Upper lobe of left lung (tissue), 6 donors: ENCODE data around the gene ERN1. TPM values are rescaled to one million over a fixed set of nuclear protein-coding genes. Genes with fewer than 3 reads are reported as not detected.
A peak's percentile ranks its signal among the peaks of the same experiment; 100 is the strongest.

ENCODE experiments used
- ATAC-seq, 2 donors: fragments of 200-7000 bp; cut with Tn5 transposase; one replicate each; pipeline ENCODE4 v1.9.1; 2022; ENCODE audit warnings: mild to moderate bottlenecking in 2 of 2, moderate library complexity in 2 of 2; ENCODE audit not compliant: low FRiP score in 2 of 2
- DNase-seq, 2 donors: peaks; one replicate each; pipeline ENCODE4 v3.0.0-alpha.2; 2019 to 2020
- H3K27ac ChIP-seq, 4 donors: fragments of 200-600 bp; sonication (generic); one replicate each; pipeline ENCODE4 v1.5.1; 2016 to 2019
- H3K27me3 ChIP-seq, 4 donors: fragments of 200-600 bp; sonication (generic); one replicate each; pipeline ENCODE4 v1.5.1; 2017 to 2019
- H3K36me3 ChIP-seq, 4 donors: fragments of 200-600 bp; sonication (generic); one replicate each; pipeline ENCODE4 v1.5.1; 2016 to 2019
- H3K4me1 ChIP-seq, 4 donors: fragments of 200-600 bp; sonication (generic); one replicate each; pipeline ENCODE4 v1.5.1; 2018 to 2019
- H3K4me3 ChIP-seq, 4 donors: fragments of 200-600 bp; sonication (generic); one replicate each; pipeline ENCODE4 v1.5.1; 2017 to 2019; ENCODE audit warnings: mild to moderate bottlenecking in 2 of 4, moderate library complexity in 1 of 4
- H3K9me3 ChIP-seq, 4 donors: fragments of 200-600 bp; sonication (generic); one replicate each; pipeline ENCODE4 v1.5.1; 2018 to 2019
- CTCF ChIP-seq, 6 experiments: fragments of 450-650 bp in 4 of 6; fragments of 200-600 bp in 2 of 6; sonication (generic) in 2 of 6; IDR thresholded peaks; one replicate each; pipeline ENCODE4 v1.5.1; 2016 to 2019; ENCODE audit warnings: antibody characterized with exemption in 6 of 6
- EP300 ChIP-seq, 4 donors: sonication (generic); formaldehyde crosslinking; IDR thresholded peaks; one replicate each; pipeline ENCODE4 v1.5.1; 2017; ENCODE audit warnings: antibody characterized with exemption in 4 of 4, control low read depth in 2 of 4
- POLR2A ChIP-seq, 4 donors: fragments of 450-650 bp; IDR thresholded peaks; one replicate each; pipeline ENCODE4 v1.5.1; 2016 to 2017; ENCODE audit warnings: antibody characterized with exemption in 4 of 4, mild to moderate bottlenecking in 2 of 4
- POLR2AphosphoS5 ChIP-seq, 2 donors: sonication (generic); formaldehyde crosslinking; IDR thresholded peaks; one replicate each; pipeline ENCODE4 v1.5.1; 2017; ENCODE audit warnings: antibody characterized with exemption in 2 of 2
- WGBS, 2 donors: methylation state at CpG; one replicate each; pipeline ENCODE4 v1.1.5; 2017 to 2018; 5-methylcytosine and 5-hydroxymethylcytosine counted together
- total RNA-seq, 6 donors: library from RNA; depleted of rRNA in 4 of 6; stranded (reverse); fragments of >200 nt in 4 of 6; gene quantifications; one replicate each; pipeline versions ENCODE4 v1.1.0 to v1.2.1, GENCODE V29; 2016 to 2021
- donor health status: DM: no; HTN: no; CAD: no; lungs with moderate emphysema.
- donor health status: DM: no; HTN: yes; CAD: no; lungs with severe emphysema.

ERN1 gene
- total RNA-seq, 6 donors from 2014 or later = 32.8 to 65.0 (median 41.9) TPM

DNA sequence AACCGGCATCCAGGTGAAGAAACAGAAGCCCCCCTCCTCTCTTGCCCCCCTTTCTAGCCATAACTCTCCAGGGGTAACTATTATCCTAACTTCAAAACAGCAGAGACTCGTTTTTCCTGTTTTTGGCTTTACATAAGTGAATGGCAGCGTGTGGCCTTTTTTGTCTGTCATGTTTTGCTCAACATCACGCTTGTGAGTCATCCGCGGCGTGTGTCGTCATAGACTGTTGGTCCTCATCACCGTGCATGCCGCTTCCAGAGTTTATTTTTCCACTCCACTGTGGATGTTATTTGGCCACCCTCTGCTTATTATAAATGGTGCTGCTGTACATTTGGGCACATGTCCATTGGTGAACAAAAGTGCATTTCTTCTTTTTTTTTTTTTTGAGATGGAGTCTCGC lies 52.6 kb downstream of the ERN1 start:
- no peak overlapping the region for H3K4me3 ChIP-seq
- peaks cover 40 to 46% (median 43%) of the 10 kb centered on the region in 4 donors for H3K4me1 ChIP-seq
- TF ChIP-seq POLR2A (IDR thresholded peaks at IDR 0.05) (no peak), POLR2AphosphoS5 (IDR thresholded peaks at IDR 0.05) (peak; percentile 50 to 62), EP300 (IDR thresholded peaks at IDR 0.05) (no peak)
- 69 to 74% methylated on average over 11 of the region's 11 CpGs for WGBS, 2 donors
- H3K36me3 ChIP-seq = peaks cover 2 to 21% (median 5%) of the 10 kb centered on the region in 4 donors
- no peaks in the 10 kb centered on the region for H3K27me3 ChIP-seq
- ATAC-seq = no peak
- H3K9me3 ChIP-seq = no peaks in the 10 kb centered on the region
- DNase-seq = peak in 1 of 2 donors; percentile 87
- peak overlapping the region; percentile 53 to 86 (median 75) for H3K27ac ChIP-seq

GRCh38 chr17:64075913-64076312 lies 54.0 kb downstream of the ERN1 start:
- ATAC-seq = no peak
- no peak for DNase-seq
- Histone ChIP-seq H3K4me3 (no peak overlapping the region), H3K4me1 (peaks cover 31 to 37% (median 33%) of the 10 kb centered on the region in 4 donors), H3K9me3 (no peaks in the 10 kb centered on the region), H3K36me3 (peaks cover 10 to 36% (median 16%) of the 10 kb centered on the region in 4 donors), H3K27me3 (no peaks in the 10 kb centered on the region), H3K27ac (peak overlapping the region; percentile 74 to 86 (median 80))
- WGBS, 2 donors = 59 to 61% methylated on average over 3 of the region's 3 CpGs
- TF ChIP-seq EP300 (IDR thresholded peaks at IDR 0.05) = no peak
- no peak for TF ChIP-seq CTCF (IDR thresholded peaks at IDR 0.05)
- TF ChIP-seq POLR2A (IDR thresholded peaks at IDR 0.05) = no peak
- TF ChIP-seq POLR2AphosphoS5 (IDR thresholded peaks at IDR 0.05) = no peak

- peak in 1 of 2 donors; percentile 68 for DNase-seq
- Histone ChIP-seq H3K4me3 (no peak overlapping the region), H3K4me1 (peaks cover 31 to 37% (median 33%) of the 10 kb centered on the region in 4 donors), H3K27me3 (no peaks in the 10 kb centered on the region), H3K9me3 (peaks cover 0 to under 1% (median under 1%) of the 10 kb centered on the region in 4 donors), H3K27ac (peak overlapping the region; percentile 74 to 86 (median 80)), H3K36me3 (peaks cover 19 to 46% (median 26%) of the 10 kb centered on the region in 4 donors)
- WGBS, 2 donors = 45 to 53% methylated on average over 6 of the region's 6 CpGs
- ATAC-seq = peak; percentile 53 to 54
- TF ChIP-seq POLR2AphosphoS5 (IDR thresholded peaks at IDR 0.05) = peak; percentile 4 to 40
- no peak for TF ChIP-seq CTCF (IDR thresholded peaks at IDR 0.05)
- TF ChIP-seq EP300 (IDR thresholded peaks at IDR 0.05) = peak in 1 of 4 donors; percentile 76
- TF ChIP-seq POLR2A (IDR thresholded peaks at IDR 0.05) = no peak
Measured at GRCh38 chr17:64074704-64075426, 55.1 kb downstream of the ERN1 start.

DNA sequence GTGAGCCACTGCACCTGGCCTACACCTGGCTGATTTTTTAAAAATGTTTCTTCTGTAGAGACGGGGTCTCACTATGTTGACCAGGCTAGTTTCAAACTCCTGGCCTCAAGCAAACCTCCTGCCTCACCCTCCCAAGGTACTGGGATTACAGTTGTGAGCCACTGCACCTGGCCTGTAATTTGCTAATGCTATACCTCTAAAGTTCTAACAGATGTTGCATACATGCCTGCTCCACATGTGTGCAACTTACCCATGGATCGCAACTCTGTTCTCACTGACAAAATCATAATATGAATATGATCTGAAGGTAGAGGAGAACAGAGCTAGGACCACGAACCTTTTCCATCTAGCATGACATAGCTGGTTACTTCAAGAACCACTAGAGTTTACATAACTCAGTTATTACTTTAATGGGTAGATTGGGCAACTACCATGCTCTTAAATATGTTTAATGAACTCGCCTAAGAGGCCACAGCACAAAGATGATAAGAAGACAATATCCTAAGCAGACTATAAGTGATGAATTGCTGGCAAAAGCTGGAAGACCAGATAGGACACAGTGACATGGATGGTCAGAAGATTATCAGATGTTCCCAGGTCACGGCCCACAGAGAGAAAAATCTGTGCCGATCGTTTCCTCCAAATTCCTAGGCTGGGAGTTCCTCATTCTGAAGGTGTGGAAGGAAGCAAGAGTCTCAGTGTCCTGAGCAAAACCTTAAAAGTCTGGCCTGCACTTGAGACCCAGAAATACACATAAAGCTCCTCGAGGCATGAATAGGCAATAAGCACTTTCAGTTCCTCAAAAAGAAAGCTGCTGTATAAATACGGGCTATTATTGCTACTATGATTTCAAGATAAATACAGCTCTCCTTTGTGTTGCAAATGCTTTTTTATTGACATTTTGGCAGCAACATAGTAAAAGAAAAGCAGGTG lies 55.9 kb downstream of the ERN1 start:
- peaks cover 0 to 8% (median 7%) of the 10 kb centered on the region in 4 donors for H3K9me3 ChIP-seq
- H3K4me3 ChIP-seq = no peak overlapping the region
- H3K4me1 ChIP-seq = peaks cover 31 to 37% (median 33%) of the 10 kb centered on the region in 4 donors
- ATAC-seq = peak; percentile 76 to 77
- peak in 1 of 2 donors; percentile 52 for DNase-seq
- no peak for TF ChIP-seq POLR2A (IDR thresholded peaks at IDR 0.05)
- TF ChIP-seq EP300 (IDR thresholded peaks at IDR 0.05) = peak in 1 of 4 donors; percentile 23
- no peak for TF ChIP-seq POLR2AphosphoS5 (IDR thresholded peaks at IDR 0.05)
- TF ChIP-seq CTCF (IDR thresholded peaks at IDR 0.05) = no peak
- peak overlapping the region; percentile 74 to 86 (median 80) for H3K27ac ChIP-seq
- peaks cover 23 to 48% (median 30%) of the 10 kb centered on the region in 4 donors for H3K36me3 ChIP-seq
- H3K27me3 ChIP-seq = no peaks in the 10 kb centered on the region
- 32 to 49% methylated on average over 9 of the region's 9 CpGs for WGBS, 2 donors

DNA sequence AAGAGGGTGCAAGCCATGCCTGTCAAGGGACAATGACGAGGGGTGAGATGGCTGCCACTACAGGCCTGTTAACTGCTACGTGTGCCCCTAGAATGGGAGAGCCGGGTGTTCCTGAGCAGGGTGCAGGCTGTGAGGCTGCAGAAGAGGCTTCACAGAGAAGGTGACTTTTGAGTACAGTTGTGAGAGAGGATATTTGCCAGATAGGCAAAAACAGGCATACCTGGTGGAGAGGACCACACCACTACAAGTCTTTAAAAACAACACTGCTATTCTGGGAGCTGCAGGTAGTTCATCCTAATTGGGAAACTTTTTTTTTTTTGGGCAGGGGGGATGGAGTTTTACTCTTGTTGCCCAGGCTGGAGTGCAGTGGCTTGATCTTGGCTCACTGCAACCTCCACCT lies 58.8 kb downstream of the ERN1 start:
- DNase-seq (no peak), ATAC-seq (no peak)
- peaks cover 0 to 13% (median 8%) of the 10 kb centered on the region in 4 donors for H3K9me3 ChIP-seq
- H3K4me1 ChIP-seq = peaks cover 22 to 29% (median 26%) of the 10 kb centered on the region in 4 donors
- 93 to 98% methylated on average over 3 of the region's 3 CpGs for WGBS, 2 donors
- H3K27me3 ChIP-seq = no peaks in the 10 kb centered on the region
- peaks cover 32 to 61% (median 46%) of the 10 kb centered on the region in 4 donors for H3K36me3 ChIP-seq
- H3K4me3 ChIP-seq = no peak overlapping the region
- no peak overlapping the region for H3K27ac ChIP-seq
- TF ChIP-seq POLR2AphosphoS5 (IDR thresholded peaks at IDR 0.05) = no peak
- TF ChIP-seq EP300 (IDR thresholded peaks at IDR 0.05) = no peak
- TF ChIP-seq CTCF (IDR thresholded peaks at IDR 0.05) = no peak
- no peak for TF ChIP-seq POLR2A (IDR thresholded peaks at IDR 0.05)
